Left forelimb (tissue), 1 donor: ENCODE results near the gene EIF4E3.

ENCODE experiments used
- DNase-seq: peaks from one replicate; pipeline ENCODE4 v3.0.0-alpha.2; 2018; ENCODE audit warnings: low spot score

EIF4E3 gene

DNA sequence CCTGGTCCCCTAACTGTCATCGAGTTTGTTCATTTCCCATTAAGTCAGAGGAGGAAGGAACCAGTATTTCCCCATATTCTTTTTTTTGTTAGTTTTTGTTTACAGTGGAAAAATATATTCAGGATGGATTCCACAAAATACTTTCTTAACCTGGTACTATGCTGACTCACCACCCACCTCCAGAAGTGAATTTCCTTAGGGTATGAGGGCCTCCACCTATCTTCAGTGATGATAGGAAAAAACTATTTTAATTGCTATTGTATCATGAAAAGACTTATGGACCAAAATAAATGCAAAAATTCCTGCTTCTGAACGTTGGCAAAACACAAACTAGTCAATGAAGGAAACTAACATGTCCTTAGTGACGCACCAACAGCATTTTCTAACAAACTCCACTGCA lies 77.5 kb downstream of the EIF4E3 start:
- no peak for DNase-seq

DNA sequence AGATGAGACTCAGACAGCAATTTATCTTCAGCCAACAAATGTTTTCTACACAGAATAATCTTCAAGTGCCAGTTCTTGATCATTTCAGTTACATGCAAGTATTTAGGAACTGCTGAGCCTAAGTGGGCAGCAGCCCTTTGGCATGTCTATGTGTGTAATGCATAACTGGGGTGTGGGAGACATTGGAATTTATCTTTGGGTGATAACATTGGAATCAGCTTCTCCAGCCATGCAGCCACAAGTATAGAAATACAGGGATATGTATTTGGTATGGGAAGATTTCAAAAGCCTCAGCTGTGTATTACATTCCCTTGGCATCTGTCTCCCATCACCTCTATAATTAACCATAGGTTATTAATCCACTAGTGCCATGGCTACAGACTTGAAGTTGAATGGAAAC lies 78.2 kb downstream of the EIF4E3 start:
- no peak for DNase-seq

DNA sequence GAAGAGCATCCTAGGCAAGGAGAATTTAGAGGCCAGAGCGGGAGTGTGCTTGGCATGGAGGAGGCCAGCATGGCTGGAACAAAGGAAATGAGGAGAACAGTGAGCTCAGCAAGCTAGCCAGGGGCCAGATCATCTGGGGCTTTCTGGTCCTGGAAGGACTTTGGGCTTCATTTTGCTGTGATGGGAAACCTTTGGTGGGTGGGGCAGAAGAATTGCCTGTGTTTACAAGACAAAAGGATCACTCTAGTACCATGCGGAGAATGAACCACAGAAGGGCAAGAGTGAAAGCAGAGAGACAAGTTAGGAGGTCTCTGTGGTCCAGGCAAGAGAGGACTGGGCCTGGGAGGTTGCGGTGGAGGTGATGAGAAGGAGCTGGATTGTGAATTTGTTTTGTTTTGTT lies 80.1 kb downstream of the EIF4E3 start:
- no peak for DNase-seq

DNA sequence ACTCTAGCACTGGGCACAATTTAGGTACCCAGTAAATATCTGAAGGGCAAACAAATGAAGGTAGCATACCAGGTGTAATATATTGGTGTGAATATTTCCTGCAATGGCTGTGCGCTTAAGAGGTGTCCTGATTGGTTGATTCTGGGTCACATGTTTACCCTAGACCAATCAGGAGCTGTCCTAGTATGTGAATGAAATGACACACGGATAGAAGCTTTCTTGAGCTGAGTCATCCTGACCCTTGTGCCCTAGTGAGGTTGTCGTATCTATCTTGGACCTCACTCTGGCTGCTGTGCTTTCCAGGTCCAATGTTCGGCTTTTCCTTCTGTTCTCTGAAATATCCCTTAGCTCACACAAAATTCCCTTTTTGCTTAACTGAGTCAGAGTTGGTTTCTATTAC lies 83.5 kb downstream of the EIF4E3 start:
- DNase-seq: no peak

DNA sequence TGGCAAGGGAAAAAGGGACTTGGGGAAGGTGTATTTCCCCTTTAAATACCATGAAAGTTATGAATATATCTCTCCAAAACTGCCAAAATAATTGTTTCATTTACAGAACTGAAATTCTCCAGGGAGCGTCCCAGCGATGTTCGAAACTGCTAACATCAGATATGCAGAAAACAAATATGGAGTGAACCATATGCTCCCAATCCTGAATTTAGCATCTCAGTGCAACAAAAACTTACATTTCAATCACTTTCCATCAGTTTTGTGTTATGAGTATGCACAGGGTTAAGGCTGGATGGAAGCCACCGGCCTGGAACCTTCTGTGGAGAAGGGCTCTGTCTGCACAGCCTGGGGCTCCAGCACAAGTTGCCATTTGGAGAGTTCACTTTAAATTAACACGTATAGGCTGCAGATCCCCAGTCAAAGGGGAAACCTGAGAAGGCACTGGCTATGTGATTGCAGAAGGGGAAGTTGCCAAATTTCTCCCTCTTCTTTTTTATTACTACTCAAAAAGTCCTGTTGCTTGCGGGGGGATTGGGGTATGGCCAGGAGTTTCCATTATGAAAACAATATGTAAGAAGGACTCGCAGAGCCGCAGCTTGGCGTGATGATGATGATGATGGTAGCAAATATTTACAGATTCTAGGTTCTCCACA lies 84.7 kb downstream of the EIF4E3 start:
- no peak for DNase-seq

DNA sequence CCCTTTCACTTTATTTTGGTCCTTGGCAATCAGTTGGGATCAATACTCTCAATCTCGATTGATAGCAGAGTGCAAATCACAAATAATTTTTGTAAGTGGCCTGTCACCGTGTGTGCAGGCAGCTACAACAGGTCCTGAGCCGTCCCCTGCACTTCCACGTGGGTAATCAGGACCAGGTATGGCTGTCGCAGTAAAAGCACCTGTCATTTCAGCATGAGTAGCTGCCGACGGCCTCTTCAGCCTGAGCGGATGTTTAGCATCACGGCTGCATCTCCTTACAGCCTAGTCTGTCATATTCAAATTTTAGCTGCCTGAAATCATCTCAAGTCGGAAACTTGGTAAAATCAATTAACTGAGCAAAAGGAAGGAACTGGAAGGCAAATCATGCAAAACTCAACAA lies 88.7 kb downstream of the EIF4E3 start:
- no peak for DNase-seq

DNA sequence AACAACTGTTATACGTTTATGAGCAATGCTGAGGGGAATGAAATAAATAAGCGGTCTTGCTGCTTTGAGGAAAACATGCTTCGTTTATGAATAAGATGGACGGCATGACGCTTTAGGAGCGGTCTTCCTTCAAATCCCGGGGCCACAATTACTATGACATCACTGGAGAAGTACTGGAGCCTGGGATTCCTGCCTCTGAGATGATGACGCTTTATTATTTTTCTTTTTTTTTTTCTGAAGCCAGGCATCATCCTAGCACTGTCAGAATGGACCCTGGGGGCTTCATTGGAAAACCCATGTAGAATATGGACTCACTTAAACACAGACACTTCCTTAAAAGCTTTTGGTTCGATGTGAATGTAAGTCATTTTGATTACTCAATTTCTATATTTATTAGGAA lies 89.2 kb downstream of the EIF4E3 start:
- no peak for DNase-seq

DNA sequence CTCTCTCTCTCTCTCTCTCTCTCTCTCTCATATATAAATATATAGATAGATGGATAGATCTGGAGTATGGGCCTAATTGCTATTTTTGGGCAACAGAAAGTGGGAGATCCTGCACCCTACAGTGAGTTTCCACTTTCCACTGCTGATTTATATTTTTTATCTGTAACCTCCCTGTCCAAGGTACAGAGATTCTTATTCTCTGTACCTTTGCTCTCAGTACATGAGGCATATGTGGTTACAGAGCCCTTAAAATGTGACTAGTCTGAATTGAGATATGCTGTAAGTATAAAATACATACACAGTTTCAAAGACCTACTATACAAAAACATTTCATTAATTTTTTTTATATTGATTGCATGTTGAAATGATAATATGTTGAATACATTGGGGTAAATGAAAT lies 90.5 kb downstream of the EIF4E3 start:
- no peak for DNase-seq

DNA sequence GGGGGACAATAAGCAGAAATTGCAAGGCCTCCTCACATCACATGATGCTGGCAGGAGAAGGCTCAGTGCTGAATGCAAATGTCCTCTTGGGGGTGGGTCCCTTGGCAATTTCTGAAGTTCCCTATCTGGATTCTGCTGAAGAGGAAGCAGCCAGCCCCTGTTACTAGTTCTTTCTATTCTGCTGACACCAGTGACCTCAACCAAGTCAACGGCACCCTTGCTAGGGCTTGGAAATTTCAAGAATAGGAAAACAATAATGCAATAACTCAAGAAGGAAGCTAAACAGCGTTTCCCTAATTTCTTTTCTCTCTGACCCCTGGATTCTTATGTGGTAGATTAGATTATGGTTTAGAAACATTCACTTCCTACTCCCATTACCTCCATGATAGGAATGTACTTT lies 95.5 kb downstream of the EIF4E3 start:
- no peak for DNase-seq

DNA sequence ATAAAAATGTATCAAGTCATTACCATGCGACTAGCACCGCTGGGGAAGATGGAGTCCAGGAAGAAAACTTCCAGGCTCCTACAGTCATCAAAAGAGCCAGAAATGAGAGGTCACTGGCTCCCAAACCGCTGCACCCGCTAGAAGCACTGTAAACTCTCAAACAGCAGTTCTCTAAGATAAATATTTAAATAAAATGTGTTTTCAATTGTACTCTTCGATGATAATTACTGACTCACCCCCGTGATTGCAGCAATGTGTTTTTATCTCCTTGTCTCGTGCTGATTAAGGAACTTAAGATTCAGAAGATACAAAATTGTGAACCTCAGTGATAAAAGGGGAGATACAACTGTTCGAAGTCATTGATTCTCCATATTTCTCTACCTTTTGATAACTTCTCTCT lies 95.9 kb downstream of the EIF4E3 start:
- no peak for DNase-seq

DNA sequence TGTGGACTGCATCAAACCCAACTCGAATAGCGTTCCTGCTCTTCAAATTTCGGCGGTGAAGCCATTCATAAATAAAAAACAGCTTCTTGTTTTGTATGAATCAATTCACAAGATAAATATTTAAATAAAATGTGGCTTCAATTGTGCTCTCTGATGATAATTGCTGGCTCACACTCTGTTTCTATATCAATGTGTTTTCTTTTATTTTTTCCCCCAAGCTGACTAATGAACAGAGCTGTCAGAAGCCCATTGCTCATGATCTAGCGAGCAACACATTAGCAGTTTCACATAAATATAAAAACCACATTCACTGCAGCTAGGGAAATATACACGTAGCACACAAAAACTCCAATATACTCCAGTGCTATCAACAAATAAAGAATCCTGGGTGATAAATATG lies 96.7 kb downstream of the EIF4E3 start:
- DNase-seq: no peak

DNA sequence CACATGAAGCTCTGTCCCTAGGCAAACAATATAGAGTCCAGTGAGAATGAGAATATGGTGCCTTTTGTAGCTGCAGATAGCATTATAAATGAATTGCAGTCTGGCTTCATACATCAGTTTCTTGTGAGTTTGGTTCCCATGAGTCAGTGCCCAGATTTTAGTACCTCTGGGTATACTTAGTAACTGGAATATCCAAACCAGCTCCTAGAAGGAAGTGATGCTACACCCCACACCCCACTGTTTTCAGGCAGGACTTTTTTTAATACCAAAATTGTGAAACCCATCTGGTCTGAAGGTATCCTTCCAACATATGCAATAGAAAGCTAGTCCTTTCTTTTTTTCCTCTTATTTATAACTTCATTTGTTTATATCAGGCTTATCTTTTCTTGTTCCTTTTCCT lies 99.5 kb downstream of the EIF4E3 start:
- DNase-seq: no peak
